Neural cell (in vitro differentiated cells): Measurements from ENCODE around the gene ZNF467.

Experiments used
- CTCF ChIP-seq: fragments of 450-650 bp; IDR thresholded peaks from 2 replicates; pipeline ENCODE4 v1.5.1; 2014; ENCODE audit warnings: antibody characterized with exemption, mild to moderate bottlenecking, moderate library complexity; ENCODE audit not compliant: poor library complexity, severe bottlenecking
- EP300 ChIP-seq: fragments of 450-650 bp; conservative IDR thresholded peaks from 2 replicates; pipeline ENCODE4 v1.6.1; 2014; ENCODE audit warnings: antibody characterized with exemption, mild to moderate bottlenecking, moderate library complexity; ENCODE audit not compliant: poor library complexity, severe bottlenecking
- EZH2 ChIP-seq: fragments of 200-600, 300-800 bp; shearing (Covaris generic), sonication (generic); IDR thresholded peaks from 2 replicates; pipeline ENCODE4 v1.6.1; 2014; ENCODE audit warnings: antibody characterized with exemption, low read length, borderline replicate concordance, mild to moderate bottlenecking; ENCODE audit not compliant: insufficient read depth, poor library complexity, severe bottlenecking
- POLR2AphosphoS5 ChIP-seq: IDR thresholded peaks from 2 replicates; pipeline ENCODE4 v1.6.1; 2012
- RAD21 ChIP-seq: fragments of 450-650 bp; conservative IDR thresholded peaks from 2 replicates; pipeline ENCODE4 v1.6.1; 2014; ENCODE audit warnings: antibody characterized with exemption, mild to moderate bottlenecking, moderate library complexity
- REST ChIP-seq: IDR thresholded peaks from 2 replicates; pipeline ENCODE4 v1.6.1; 2012; ENCODE audit warnings: borderline replicate concordance
- SMC3 ChIP-seq: fragments of 450-650 bp; conservative IDR thresholded peaks from 2 replicates; pipeline ENCODE4 v1.6.1; 2014; ENCODE audit warnings: antibody characterized with exemption, mild to moderate bottlenecking, moderate library complexity; ENCODE audit not compliant: poor library complexity
- TAF1 ChIP-seq: IDR thresholded peaks from 2 replicates; pipeline ENCODE4 v1.6.1; 2012; ENCODE audit warnings: low read depth

- no peak for TF ChIP-seq EP300
- TF ChIP-seq POLR2AphosphoS5: no peak
- no peak for TF ChIP-seq CTCF
- TF ChIP-seq RAD21: no peak
- no peak for TF ChIP-seq EZH2
- TF ChIP-seq TAF1: no peak
- no peak for TF ChIP-seq SMC3
- TF ChIP-seq REST: no peak
These were observed 39.2 kb downstream of the ZNF467 start for GRCh38 chr7:149733924-149734790.
